ENCODE data around the gene AQR. TPM values are rescaled to one million over a fixed set of nuclear protein-coding genes. Genes with fewer than 3 reads are reported as not detected.

The AQR gene
- total RNA-seq, result 45.9 TPM

DNA sequence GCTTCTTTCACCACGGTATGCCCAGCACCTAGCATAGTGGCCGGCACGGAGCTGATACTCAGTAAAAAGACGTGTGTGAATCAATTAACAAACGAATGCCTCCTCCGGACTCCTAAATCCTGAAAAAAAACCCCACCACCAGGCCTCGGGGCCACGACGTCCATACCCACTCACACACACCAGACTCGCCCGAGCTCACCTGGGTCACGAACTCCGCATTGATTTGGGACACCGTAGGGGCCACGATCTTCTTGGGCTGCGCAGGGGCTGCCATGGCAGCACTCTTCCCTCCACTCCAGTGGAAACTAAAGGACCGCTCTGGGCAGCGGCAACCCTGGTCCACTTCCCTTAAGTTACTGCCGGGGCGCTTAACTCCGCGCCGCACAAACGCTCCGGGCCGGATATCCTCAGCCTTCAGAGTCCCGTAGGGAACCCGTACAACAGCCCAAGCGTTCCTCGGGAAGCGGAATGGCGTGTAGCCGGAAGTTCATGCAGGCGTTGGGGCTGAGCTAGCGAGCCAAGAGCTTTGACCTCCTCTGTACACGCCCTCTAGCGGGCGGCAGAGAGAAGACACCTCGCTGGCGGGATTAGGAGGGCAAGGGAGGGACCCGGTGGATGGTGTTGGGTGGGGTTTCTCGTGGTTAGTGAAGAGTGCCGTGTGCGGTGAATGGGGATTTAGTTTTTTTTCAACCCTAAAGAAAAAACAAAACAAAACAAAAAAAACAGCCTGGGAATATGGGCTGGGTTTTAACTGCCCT is at the start of gene AQR:
TSS of gene AQR (minus strand) at position 403 of the 758 bp plus-strand sequence. CDS start at position 274, 129 bp downstream.

GRCh38 chr15:34988027-34988902 is 18.7 kb upstream of the AQR start, which contains the start of gene ZNF770:
ZNF770 (minus strand) TSS chr15:34988287; CDS start chr15:34983434, 4,853 bp downstream.

Other genes starting within 250 kb of the AQR start
- gene GJD2, start 214.7 kb downstream of the AQR start, total RNA-seq, result 21.9 TPM
- gene ACTC1, start 174.2 kb downstream of the AQR start, total RNA-seq, result 1.8 TPM
- 117 TPM for gene ZNF770, start 18.5 kb upstream of the AQR start, total RNA-seq
- gene NANOGP8, start 115.6 kb upstream of the AQR start, total RNA-seq, result 0.69 TPM